CD4-positive, alpha-beta T cell treated with Interleukin-15 for 4 hours (primary cell): Measurements from ENCODE around the gene FAR1.
"Not testable (repeated sequence)": the region's sequence is repeated elsewhere in the genome, so short reads cannot be mapped to it uniquely, and the experiment has no call there.

Experiments
- DNase-seq: peaks from one replicate; pipeline ENCODE4 v3.0.0-alpha.2; 2020; ENCODE audit warnings: low spot score

Gene FAR1

DNA sequence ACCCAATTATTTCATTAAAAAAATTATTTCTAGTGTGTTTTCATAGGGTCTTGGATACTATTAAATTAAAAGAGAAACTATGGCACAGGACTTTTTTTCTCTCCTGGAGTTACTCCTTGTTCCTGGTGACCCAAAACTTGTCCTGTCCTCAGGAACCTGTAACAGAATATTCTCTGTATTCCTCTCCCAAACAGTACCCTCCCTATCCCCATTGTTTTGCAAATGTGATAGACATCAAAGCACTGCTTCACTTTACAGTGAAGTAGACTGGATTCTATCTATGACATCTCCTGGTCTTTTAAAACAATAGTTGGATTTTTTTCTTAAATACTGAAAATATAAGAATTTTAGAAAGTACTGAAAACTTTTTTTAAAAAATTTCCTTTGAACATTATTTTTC lies 37.2 kb downstream of the FAR1 start:
- DNase-seq, result no peak

DNA sequence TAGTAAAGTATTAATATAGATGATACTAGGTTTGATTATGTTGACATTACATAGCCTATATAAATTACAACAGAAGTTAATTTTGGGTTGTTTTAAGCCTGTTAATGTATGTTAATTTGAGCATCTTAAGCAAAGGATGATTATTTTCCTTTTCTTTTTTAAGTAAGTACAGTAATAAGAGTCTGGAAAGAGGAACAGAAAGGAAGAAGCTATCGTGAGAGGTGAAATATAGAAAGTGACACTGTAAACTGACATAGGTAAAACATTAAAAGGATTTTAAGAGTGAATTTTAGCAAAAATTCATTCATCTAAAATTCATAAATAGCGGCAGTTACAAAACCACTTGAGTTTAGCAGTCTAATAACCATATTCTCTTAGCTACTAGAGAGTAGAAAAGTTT lies 45.5 kb downstream of the FAR1 start:
- DNase-seq, result no peak

GRCh38 chr11:13717331-13717730 lies 48.9 kb downstream of the FAR1 start:
- DNase-seq, result no peak

GRCh38 chr11:13718394-13718793 lies 49.9 kb downstream of the FAR1 start:
- no peak for DNase-seq

DNA sequence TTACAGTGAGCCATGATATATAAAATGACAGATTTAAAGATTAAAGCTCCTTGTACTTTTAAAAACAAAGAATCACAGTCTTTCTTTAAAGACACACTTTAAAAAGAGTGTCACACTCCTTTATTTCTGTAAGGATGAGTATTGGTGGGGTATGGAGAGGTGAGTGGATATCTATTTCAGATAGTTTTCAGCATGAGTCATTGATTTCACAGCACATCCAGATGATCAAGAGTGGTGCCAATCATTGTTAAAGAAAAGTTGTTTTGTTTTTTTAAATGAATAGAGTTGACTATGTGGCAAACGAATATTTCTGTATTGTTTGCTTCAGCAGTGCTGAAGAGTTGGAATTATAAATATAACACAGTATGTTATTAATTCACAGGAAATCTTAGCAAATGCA lies 52.5 kb downstream of the FAR1 start:
- DNase-seq, result no peak

GRCh38 chr11:13721760-13722159 lies 53.3 kb downstream of the FAR1 start:
- no peak for DNase-seq

- no peak for DNase-seq
Observed at GRCh38 chr11:13726456-13726855, 58.0 kb downstream of the FAR1 start.

- no peak for DNase-seq
Observed at GRCh38 chr11:13728076-13728475, 59.6 kb downstream of the FAR1 start.

- DNase-seq, result no peak
Observed at GRCh38 chr11:13734530-13734929, 66.1 kb downstream of the FAR1 start.

DNA sequence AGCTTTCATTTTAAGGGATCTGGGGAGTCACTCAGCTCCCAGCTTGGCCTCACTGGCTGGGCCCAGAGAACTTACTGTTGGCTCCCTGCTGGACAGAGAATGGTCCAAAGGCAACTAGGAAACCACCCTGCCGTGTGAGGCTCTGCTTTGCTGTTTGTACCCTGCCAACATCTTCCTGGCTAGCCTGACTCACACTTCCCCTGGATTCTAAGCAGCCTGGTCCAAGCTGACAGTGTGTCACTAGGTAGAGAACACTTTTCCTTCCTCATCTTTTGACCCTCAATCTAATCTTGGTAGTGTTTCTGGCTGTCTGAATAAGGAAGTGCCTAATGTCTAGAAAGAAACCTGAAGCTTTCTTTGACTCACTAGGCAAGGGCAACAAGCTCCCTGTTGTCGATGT lies 76.7 kb downstream of the FAR1 start:
- no peak for DNase-seq

- DNase-seq, result not testable (repeated sequence)
Observed at GRCh38 chr11:13753316-13753715, 84.8 kb downstream of the FAR1 start.

- no peak for DNase-seq
Observed at GRCh38 chr11:13759050-13759449, 90.6 kb downstream of the FAR1 start.

DNA sequence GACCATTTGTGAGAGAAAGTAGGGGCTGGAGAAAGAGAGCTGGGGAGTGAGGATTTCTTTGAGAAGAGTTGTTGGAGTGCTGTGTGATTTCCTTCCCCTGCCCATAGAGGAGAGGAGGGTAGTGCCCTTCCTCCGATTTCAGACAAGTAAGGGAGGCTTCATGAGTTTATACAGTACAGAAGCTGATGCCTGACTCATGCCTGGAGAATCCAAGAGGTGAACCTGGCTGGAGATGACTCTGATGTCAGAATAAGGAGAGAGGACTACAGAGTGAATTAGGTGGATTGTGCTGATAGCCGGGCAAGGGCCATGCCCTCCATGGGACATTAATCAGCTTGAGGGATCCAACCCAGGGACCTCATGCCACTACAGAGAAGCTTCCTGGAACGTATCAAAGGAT lies 91.6 kb downstream of the FAR1 start:
- no peak for DNase-seq

DNA sequence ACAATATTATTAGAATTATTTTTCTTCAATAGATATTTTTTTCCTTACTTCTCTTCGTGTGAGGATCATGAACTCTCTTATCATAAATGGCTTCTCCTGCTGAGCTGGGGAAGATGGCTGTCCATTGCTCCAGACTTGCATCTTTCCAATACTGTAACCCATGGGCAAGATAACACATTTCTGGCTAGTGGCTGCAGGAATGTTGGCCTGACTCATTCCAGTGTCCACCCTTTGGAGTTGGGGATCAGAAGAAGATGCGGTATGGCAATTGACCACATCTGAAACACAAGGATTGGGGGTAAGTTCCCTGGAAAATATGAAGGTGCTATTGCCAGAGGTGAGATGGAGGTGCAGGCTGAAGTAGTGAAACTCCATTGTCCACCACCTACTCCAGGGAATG lies 92.8 kb downstream of the FAR1 start:
- no peak for DNase-seq

GRCh38 chr11:13761716-13762115 lies 93.2 kb downstream of the FAR1 start:
- DNase-seq, result no peak

DNA sequence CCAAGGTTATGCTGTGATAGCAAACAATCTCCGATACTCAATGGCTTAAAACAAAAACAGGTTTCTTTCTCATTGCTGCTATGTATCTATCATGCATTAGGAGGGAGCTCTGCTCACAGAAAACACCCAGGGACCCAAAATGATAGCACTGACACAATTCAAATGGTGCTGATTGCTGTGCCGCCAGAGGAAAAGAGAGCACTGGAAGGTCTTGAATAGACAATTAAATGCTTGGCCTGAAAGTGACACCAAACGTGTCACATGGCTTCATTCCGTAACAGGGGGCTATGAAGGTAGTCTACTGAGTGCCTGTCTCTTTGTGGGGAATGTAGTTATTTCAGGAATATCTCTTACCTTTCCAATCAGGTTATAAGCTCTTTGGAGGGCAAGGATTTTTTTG lies 94.2 kb downstream of the FAR1 start:
- DNase-seq, result no peak

DNA sequence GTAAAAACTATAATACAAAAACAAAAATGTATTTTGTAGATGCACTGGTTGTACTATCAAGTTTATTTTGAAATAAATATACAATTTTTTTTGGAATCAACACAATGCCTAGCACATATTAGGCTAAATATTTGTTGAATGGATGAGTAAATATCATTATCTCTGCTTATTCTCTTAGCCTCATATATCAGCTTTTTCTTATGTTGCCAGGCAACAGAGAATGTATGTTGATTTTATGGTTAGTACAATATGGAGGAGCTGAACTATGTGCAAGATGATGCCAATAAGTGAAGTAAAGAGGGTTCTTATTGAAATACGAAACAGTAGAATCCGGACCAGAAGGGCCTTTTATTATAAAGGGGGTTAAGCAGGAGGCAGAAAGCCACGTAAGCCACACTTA lies 94.9 kb downstream of the FAR1 start:
- no peak for DNase-seq

GRCh38 chr11:13765886-13766285 lies 97.4 kb downstream of the FAR1 start:
- no peak for DNase-seq

DNA sequence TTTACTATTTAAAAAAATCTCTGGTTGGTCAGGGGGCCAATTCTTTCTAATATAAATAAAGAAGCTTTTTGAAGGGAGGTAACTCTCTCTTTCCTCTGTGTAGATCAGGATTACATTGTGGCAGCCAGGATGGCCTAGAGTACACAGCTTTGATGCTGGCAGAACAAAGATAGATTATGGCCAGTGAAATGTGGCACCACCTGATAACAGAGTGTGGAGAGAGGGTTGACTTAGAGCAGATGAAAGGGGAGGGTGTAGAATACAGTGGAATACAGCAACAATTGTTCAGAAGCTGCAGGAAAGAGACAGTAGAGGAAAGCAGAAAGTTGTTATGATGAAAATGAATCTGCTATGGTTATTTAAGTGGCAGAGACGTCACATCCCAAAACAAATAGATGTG lies 99.0 kb downstream of the FAR1 start:
- no peak for DNase-seq

DNA sequence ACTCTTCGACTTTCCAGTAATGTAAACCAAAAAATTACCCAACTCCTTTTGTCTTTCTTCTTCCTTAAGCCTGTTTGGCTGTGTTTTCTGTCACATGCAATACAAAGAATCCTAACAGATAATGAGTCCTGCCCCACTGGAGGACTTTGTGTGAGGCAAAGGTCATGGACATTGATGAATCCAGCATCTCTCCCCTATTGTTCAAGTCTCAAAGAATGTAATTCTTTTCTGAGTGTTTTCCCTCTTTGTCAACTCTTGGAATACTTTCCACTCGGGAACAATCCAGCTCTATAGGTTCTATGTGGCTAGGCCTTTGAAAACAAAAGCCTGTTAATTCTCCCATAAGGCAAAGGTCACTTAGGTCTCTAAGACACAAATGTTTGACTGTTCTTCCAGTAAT lies 100.7 kb downstream of the FAR1 start:
- DNase-seq, result no peak

- no peak for DNase-seq
Observed at GRCh38 chr11:13771151-13771550, 102.7 kb downstream of the FAR1 start.

- DNase-seq, result peak; percentile 72
Observed at GRCh38 chr11:13772223-13773046, 104.0 kb downstream of the FAR1 start.

GRCh38 chr11:13775471-13775870 lies 107.0 kb downstream of the FAR1 start:
- no peak for DNase-seq

- DNase-seq, result peak; percentile 42
Observed at GRCh38 chr11:13776134-13776815, 107.8 kb downstream of the FAR1 start.
